GF-D8 (cell line): ENCODE results near the gene SESN2.
A peak's percentile ranks its signal among the peaks of the same experiment; 100 is the strongest.

Experiments used
- DNase-seq: peaks from one replicate; lab custom pipeline; 2025; lab: John Stamatoyannopoulos, UW

Gene SESN2

GRCh38 chr1:28282426-28283407 is 23.4 kb downstream of the SESN2 start:
- DNase-seq, result no peak

- no peak for DNase-seq
Observed at GRCh38 chr1:28286111-28286510, 26.8 kb downstream of the SESN2 start.

- DNase-seq, result no peak
Observed at GRCh38 chr1:28288487-28288886, 29.2 kb downstream of the SESN2 start.

- no peak for DNase-seq
Observed at GRCh38 chr1:28290851-28291250, 31.5 kb downstream of the SESN2 start.

- no peak for DNase-seq
Observed at GRCh38 chr1:28291711-28292110, 32.4 kb downstream of the SESN2 start.

GRCh38 chr1:28295936-28296335 is 36.6 kb downstream of the SESN2 start:
- no peak for DNase-seq

GRCh38 chr1:28296401-28297261 is 37.3 kb downstream of the SESN2 start:
- DNase-seq, result no peak

GRCh38 chr1:28297826-28298225 is 38.5 kb downstream of the SESN2 start:
- DNase-seq, result no peak

- no peak for DNase-seq
Observed at GRCh38 chr1:28298438-28298837, 39.1 kb downstream of the SESN2 start.

GRCh38 chr1:28301368-28302174 is 42.3 kb downstream of the SESN2 start:
- DNase-seq, result peak; percentile 48

GRCh38 chr1:28302247-28302646 is 42.9 kb downstream of the SESN2 start:
- DNase-seq, result no peak

GRCh38 chr1:28306301-28306949 is 47.1 kb downstream of the SESN2 start:
- peak; percentile 25 for DNase-seq

GRCh38 chr1:28308750-28309149 is 49.4 kb downstream of the SESN2 start:
- no peak for DNase-seq

GRCh38 chr1:28309702-28310101 is 50.4 kb downstream of the SESN2 start:
- DNase-seq, result no peak

- no peak for DNase-seq
Observed at GRCh38 chr1:28313702-28314546, 54.6 kb downstream of the SESN2 start.

GRCh38 chr1:28314547-28314941 is 55.2 kb downstream of the SESN2 start:
- DNase-seq, result peak; percentile 12

GRCh38 chr1:28317014-28317413 is 57.7 kb downstream of the SESN2 start:
- no peak for DNase-seq

- no peak for DNase-seq
Observed at GRCh38 chr1:28322194-28322593, 62.9 kb downstream of the SESN2 start.

GRCh38 chr1:28323720-28324119 is 64.4 kb downstream of the SESN2 start:
- no peak for DNase-seq

GRCh38 chr1:28326515-28326914 is 67.2 kb downstream of the SESN2 start:
- peak; percentile 6 for DNase-seq
